ENCODE data around the gene FRY. TPM values are rescaled to one million over a fixed set of nuclear protein-coding genes. Genes with fewer than 3 reads are reported as not detected.

The FRY gene
- total and polyA plus RNA-seq, 9 of the 15 experiments (the other 6 are each of a cell fraction or from before 2014, with no cell fraction given) = 0.03 to 0.31 (median 0.11) TPM; not detected in 3

- Histone ChIP-seq H3K4me3 (no peak overlapping the region), H4K20me1 (replicated peaks; ENCODE audit: control insufficient read depth, insufficient read depth, low read length) (no peaks in the 10 kb centered on the region), H3K4me1 (replicated peaks in 1 of 2; ENCODE audit: control insufficient read depth in 2 of 2, insufficient read depth in 2 of 2, low read length in 2 of 2) (peaks cover 0 to 4% of the 10 kb centered on the region in 2 experiments; a peak in 4 of 5 replicates), H3K27me3 (ENCODE audit: control insufficient read depth in 2 of 2, insufficient read depth in 2 of 2, low read length in 2 of 2) (peaks cover 0 to 7% of the 10 kb centered on the region in 2 experiments; a peak in 3 of 5 replicates), H3K4me2 (ENCODE audit: insufficient read depth, low read length) (no peak overlapping the region), H3K79me2 (ENCODE audit: control insufficient read depth, insufficient read depth, low read length) (no peaks in the 10 kb centered on the region), H3K36me3 (ENCODE audit: control insufficient read depth, insufficient read depth, low read length) (no peaks in the 10 kb centered on the region), H3K27ac (ENCODE audit: extremely low read depth, low read depth, low read length) (no peak overlapping the region), H3K9ac (ENCODE audit: insufficient read depth in 1 of 2, low read depth in 2 of 2, low read length in 2 of 2) (no peak overlapping the region), H3K9me1 (ENCODE audit: control insufficient read depth, insufficient read depth, low read length) (no peaks in the 10 kb centered on the region), H3K9me3 (replicated peaks; ENCODE audit: control insufficient read depth, insufficient read depth, low read depth, low read length) (no peaks in the 10 kb centered on the region), H2AFZ (ENCODE audit: low read depth, low read length) (no peak overlapping the region)
- FAIRE-seq (no peak), DNase-seq (ENCODE audit: extremely low read depth in 1 of 4, low spot score in 3 of 4) (no peak), ATAC-seq (no peak)
- CTCF ChIA-PET (ENCODE audit: low intra/inter-chr PET ratio) = no interaction called here
- WGBS (ENCODE audit: insufficient coverage, low coverage, missing lambda C conversion rate) = 13% methylated on average over 1 of the region's 1 CpG
- intact Hi-C loops (cut with micrococcal nuclease) = no loop called here
- BruUV-seq (replicated peaks) = no TSS peak
- in situ Hi-C loops (cut with MboI) = no loop called here
- POLR2A ChIA-PET = no interaction called here
- TF ChIP-seq EWSR1 (IDR thresholded peaks at IDR 0.05; ENCODE audit: borderline replicate concordance, low read depth, partially characterized antibody) (no peak), CHD2 (IDR thresholded peaks at IDR 0.05; ENCODE audit: low read depth, low read length) (no peak), CTCFL (IDR thresholded peaks at IDR 0.05; ENCODE audit: borderline replicate concordance, insufficient read depth, low read depth, low read length, poor library complexity, severe bottlenecking) (no peak), RBM14 (IDR thresholded peaks at IDR 0.05; ENCODE audit: borderline replicate concordance, insufficient read depth, low read depth, low read length) (no peak), SMARCA5 (IDR thresholded peaks at IDR 0.05) (no peak), GABPB1 (CRISPR knock-in tag; IDR thresholded peaks at IDR 0.05) (no peak), MBD2 (IDR thresholded peaks at IDR 0.05; ENCODE audit: borderline replicate concordance, low read depth) (no peak), ZFP91 (CRISPR knock-in tag; IDR thresholded peaks at IDR 0.05) (no peak), ARID1B (IDR thresholded peaks at IDR 0.05) (no peak), RFX1 (IDR thresholded peaks at IDR 0.05) (no peak), TEAD1 (CRISPR knock-in tag; IDR thresholded peaks at IDR 0.05) (no peak)
- TF ChIP-seq, protein P1, sequence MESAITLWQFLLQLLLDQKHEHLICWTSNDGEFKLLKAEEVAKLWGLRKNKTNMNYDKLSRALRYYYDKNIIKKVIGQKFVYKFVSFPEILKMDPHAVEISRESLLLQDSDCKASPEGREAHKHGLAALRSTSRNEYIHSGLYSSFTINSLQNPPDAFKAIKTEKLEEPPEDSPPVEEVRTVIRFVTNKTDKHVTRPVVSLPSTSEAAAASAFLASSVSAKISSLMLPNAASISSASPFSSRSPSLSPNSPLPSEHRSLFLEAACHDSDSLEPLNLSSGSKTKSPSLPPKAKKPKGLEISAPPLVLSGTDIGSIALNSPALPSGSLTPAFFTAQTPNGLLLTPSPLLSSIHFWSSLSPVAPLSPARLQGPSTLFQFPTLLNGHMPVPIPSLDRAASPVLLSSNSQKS (CRISPR knock-in tag; IDR thresholded peaks at IDR 0.05) = no peak
Observed at GRCh38 chr13:32266130-32266529, 234.6 kb downstream of the FRY start.

All from K562 (cell line).